ENCODE data around the gene NCOA6.

- peak in 1 of 3 donors; percentile 54 for TF ChIP-seq CTCF (IDR thresholded peaks at IDR 0.05)
- TF ChIP-seq POLR2A (IDR thresholded peaks at IDR 0.05), result no peak
Measured at GRCh38 chr20:34874094-34874654, 48.7 kb upstream of the NCOA6 start.
